Measurements from ENCODE around the gene ST8SIA6. TPM values are rescaled to one million over a fixed set of nuclear protein-coding genes. Genes with fewer than 3 reads are reported as not detected.
A peak's percentile ranks its signal among the peaks of the same experiment; 100 is the strongest.

Gene ST8SIA6
- total RNA-seq, 2 donors from 2014 or later = 5.3 to 11.0 TPM

DNA sequence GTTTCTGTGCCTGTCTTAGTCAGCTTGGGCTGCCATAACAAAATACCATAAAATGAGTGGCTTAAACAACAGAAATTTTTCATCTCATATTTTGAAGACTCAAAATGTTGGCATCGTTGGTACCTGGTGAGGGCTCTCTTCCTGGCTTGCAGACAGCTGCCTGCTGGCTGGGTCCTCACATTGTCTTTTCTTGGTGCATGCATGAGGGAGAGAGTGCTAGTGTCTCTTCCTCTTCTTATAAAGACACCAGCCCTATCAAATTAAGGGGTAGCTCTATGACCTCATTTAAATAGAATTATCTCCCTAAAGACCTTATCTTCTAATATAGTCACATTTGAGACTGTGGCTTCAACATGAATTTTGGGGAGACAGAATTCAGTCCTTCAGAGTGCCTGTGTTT, 39.9 kb downstream of the ST8SIA6 start:
- Histone ChIP-seq H3K9me3 (no peaks in the 10 kb centered on the region), H3K36me3 (no peaks in the 10 kb centered on the region), H3K27me3 (no peaks in the 10 kb centered on the region), H3K27ac (no peak overlapping the region), H3K4me1 (no peaks in the 10 kb centered on the region), H3K4me3 (no peak overlapping the region)
- TF ChIP-seq CTCF (IDR thresholded peaks at IDR 0.05) = no peak
- no peak for DNase-seq (ENCODE audit: low spot score)

- Histone ChIP-seq H3K9me3 (no peaks in the 10 kb centered on the region), H3K4me1 (no peaks in the 10 kb centered on the region), H3K27me3 (no peaks in the 10 kb centered on the region), H3K27ac (no peak overlapping the region), H3K36me3 (no peaks in the 10 kb centered on the region), H3K4me3 (no peak overlapping the region)
- no peak for DNase-seq (ENCODE audit: low spot score)
- no peak for TF ChIP-seq CTCF (IDR thresholded peaks at IDR 0.05)
Measured at GRCh38 chr10:17413876-17414275, 40.5 kb downstream of the ST8SIA6 start.

DNA sequence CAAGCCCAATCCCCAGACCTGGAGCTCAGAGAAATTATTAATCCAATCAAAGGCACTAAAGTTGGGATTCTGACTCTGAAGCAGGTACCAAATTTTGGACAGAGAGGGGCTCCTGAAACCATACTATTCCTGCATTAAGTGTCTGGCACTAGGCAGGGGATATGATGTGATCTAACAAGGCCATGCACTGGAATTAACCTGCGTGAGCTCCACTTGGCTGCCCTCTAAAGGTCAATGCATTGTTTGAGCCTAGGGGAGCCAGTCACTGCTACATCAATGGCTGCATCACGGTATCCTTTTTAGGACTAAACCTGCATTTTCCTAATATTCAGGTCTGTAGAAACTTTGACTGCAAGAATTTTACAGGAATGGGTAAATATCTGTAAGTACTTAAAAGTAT, 42.1 kb downstream of the ST8SIA6 start:
- Histone ChIP-seq H3K4me3 (no peak overlapping the region), H3K4me1 (no peaks in the 10 kb centered on the region), H3K27ac (no peak overlapping the region), H3K36me3 (no peaks in the 10 kb centered on the region), H3K27me3 (no peaks in the 10 kb centered on the region), H3K9me3 (no peaks in the 10 kb centered on the region)
- DNase-seq (ENCODE audit: low spot score) = no peak
- no peak for TF ChIP-seq CTCF (IDR thresholded peaks at IDR 0.05)

DNA sequence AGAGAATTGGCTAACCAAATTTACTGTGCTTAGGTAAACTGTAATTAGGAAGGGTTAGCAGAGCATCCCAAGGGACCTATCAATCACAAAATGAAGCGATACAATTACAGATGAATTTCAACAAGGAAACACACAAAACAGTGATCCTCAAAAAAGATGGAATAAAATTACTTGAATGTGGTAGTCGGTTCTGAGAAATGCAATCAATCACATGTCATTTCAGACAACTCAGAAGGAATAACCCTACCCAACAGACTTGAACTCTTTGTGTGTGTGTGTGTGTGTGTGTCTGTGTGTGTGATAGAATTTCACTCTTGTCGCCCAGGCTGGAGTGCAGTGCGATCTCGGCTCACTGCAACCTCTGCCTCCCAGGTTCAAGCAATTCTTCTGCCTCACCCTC, 43.5 kb downstream of the ST8SIA6 start:
- Histone ChIP-seq H3K36me3 (no peaks in the 10 kb centered on the region), H3K4me1 (no peaks in the 10 kb centered on the region), H3K4me3 (no peak overlapping the region), H3K27me3 (no peaks in the 10 kb centered on the region), H3K9me3 (no peaks in the 10 kb centered on the region), H3K27ac (no peak overlapping the region)
- no peak for DNase-seq (ENCODE audit: low spot score)
- no peak for TF ChIP-seq CTCF (IDR thresholded peaks at IDR 0.05)

GRCh38 chr10:17409170-17409733, 45.1 kb downstream of the ST8SIA6 start:
- H3K27ac ChIP-seq = no peak overlapping the region

More at GRCh38 chr10:17409170-17409733, 45.1 kb downstream of the ST8SIA6 start:
- H3K36me3 ChIP-seq = no peaks in the 10 kb centered on the region
- H3K9me3 ChIP-seq = no peaks in the 10 kb centered on the region
- TF ChIP-seq CTCF (IDR thresholded peaks at IDR 0.05) = peak in 1 of 2 donors; percentile 43
- no peaks in the 10 kb centered on the region for H3K27me3 ChIP-seq
- H3K4me3 ChIP-seq = no peak overlapping the region
- DNase-seq (ENCODE audit: low spot score) = no peak
- no peaks in the 10 kb centered on the region for H3K4me1 ChIP-seq
